Activated CD4-positive, alpha-beta T cell treated with anti-CD3 and anti-CD28 coated beads, Interleukin-2, Interleukin-4, amounts not matched to agents 100 ng/mL and 50 ng/mL, durations not matched to agents 16 hours and 8 hours (primary cell): ENCODE results near the gene SDS.

Experiments used
- DNase-seq: peaks from one replicate; pipeline ENCODE4 v3.0.0-alpha.2; 2020; ENCODE audit warnings: low spot score

SDS gene

DNA sequence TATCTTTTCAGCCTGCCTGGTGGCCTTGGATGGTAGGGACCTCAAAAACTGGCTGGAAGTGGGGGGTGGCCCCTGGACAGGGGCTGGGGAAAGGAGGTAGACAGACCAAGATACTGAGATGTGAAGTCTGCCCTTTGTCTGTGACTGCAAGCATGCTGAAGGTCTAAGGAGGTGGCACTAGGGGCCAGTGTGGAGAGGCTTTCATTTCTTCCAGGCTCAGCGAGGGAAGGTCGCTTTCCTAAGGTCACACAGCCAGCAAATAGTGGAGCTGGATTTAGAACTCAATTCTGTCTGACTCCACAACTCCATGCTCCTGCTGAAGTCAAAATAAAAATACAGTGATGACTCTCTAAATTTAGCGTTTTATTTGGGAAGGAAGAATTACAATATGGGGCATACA lies 56.6 kb downstream of the SDS start:
- no peak for DNase-seq

DNA sequence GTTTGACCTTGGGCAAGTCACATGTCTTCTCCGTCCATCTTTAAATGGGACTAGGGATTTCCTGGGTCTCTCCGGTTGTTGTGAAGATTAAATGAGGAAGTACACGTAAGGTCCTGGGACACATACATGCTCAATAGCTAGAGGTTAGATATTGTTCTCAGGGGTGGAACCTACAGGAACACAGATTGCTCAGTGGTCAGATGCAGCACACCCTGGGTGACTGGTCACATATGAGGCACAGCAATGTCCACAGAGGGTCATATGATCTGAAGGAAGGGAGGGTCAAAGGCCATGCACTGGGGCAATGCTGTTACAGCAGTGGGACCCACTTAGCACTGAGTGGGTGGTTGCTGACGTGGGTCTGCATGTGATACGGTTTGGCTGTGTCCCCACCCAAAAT lies 57.3 kb downstream of the SDS start:
- DNase-seq = no peak

DNA sequence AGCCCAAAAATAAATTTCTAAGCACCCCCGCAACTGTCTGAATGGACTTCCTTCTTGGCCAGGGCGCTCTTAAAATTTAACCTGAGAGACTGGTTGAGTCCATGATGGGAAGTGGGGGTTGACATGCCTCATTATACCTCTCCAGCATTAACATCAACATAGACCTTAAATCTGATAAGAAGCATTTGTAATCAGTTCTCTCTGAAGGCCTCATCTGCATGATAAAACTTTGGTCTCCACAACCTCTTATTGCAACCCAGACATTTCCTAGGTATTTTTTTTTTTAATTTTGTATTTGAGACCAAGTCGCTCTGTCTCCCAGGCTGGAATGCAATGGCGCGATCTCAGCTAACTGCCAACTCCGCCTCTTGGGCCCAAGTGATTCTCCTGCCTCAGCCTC lies 58.4 kb downstream of the SDS start:
- no peak for DNase-seq
